HG03571 (cell line): ENCODE measurements around the gene ISOC2.

Experiments
- ATAC-seq: cut with Tn5 transposase; IDR thresholded peaks from one replicate; pipeline ENCODE4 v1.9.1; 2021; ENCODE audit not compliant: unreplicated experiment

The ISOC2 gene

DNA sequence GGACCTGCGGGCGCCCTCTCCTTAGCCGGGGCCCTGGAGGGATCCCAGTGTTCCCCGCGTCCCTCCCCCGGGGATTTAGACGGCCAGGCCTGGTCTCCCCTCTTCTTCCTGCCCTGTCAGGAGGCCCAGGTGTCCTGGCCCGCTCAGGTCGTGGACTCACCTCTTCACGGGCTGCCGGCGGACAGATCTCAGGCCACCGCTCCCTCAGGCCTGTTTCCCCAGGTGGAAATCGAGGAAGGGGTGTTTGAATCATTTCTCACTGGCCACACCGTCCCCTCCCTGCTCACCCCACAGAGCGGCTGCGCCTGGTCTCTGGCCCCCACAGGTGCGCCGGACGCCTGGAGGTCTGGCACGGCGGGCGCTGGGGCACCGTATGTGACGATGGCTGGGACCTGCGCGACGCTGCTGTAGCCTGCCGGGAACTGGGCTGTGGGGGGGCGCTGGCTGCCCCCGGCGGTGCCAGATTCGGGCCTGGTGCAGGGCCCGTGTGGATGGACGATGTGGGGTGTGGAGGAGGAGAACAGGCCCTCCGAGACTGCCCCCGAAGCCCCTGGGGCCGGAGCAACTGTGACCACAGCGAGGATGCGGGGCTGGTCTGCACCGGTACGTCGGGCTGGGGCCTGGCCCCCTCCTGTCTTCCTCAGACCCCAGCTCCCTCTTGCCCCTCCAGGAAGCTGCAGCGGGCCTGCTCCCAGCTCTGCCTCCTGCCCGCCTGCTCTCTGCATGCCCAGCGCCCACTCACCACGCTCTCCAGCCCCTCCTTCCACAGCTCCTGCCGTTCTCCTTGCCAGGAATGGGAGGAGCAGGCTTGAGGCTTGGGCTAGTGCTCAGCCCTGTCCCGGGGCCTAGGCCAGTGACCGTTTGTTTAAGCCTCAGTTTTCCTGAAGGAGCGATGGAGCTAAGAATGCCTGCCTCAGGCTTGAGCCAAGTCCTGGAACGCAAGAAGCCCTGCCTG lies 29.3 kb upstream of the ISOC2 start:
- no peak for ATAC-seq

DNA sequence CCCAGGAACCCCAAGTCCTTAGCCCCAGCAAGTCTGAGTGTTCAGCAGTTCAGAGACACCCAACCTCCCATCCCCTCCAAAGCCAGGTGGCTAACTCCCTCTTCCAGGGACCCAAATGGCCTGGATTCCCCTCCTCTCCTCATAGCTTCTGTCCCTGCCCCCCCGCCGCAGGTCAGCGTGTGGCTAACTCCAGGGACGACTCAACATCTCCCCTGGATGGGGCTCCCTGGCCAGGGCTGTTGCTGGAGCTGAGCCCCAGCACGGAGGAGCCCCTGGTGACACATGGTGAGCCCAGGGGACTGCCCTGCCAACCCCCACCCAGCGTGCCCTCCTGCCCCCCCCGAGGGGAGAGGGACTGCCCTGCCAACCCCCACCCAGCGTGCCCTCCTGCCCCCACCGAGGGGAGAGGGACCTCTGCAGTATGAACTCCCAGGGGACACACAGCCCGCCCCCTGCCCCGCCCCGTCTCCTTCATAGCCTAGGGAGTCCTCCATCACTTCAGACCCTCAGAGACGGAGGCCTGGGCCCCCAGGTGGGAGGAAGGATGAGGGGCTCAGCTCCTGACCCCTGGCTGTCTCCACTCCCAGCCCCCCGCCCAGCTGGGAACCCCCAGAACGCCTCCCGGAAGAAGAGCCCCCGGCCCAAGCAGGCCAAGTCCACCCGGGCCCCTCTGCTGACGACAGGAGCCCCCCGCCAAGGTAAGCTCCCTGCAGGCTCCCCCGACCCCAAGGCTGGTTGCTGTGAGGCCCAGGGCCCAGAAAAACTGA lies 28.5 kb upstream of the ISOC2 start:
- no peak for ATAC-seq

DNA sequence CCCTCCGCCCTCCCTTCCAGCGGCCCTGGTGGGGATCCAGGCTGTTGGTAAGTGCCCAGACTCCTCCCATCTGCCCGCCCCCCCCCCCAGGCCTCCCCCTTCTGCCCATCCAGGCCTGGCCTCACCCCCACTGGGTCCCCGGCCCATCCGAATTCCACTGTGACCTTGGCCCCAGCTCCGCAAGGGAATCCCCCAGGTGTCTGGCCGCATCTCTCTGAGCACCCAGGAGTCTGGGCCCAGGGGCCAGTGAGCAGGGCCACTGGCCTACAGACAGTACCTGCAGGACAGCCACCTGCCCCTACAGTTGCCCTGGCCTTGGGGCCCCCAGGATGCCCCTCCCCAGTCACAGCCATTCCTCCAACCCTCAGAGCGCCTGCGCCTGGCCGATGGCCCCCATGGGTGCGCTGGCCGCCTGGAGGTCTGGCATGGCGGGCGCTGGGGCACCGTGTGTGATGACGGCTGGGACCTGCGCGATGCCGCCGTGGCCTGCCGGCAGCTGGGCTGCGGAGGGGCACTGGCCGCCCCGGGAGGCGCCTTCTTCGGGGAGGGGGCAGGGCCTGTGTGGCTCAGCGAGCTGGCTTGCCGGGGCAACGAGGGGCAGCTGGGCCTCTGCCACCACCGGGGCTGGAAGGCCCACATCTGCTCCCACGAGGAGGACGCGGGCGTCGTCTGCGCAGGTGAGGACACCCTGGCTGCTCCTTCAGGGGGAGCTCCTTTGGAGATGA lies 27.7 kb upstream of the ISOC2 start:
- ATAC-seq, result no peak

GRCh38 chr19:55487924-55488687 lies 26.7 kb upstream of the ISOC2 start, which contains the start of gene SSC5D:
SSC5D (plus strand) TSS chr19:55488436; CDS start chr19:55488590, 154 bp downstream.
- no peak for ATAC-seq

DNA sequence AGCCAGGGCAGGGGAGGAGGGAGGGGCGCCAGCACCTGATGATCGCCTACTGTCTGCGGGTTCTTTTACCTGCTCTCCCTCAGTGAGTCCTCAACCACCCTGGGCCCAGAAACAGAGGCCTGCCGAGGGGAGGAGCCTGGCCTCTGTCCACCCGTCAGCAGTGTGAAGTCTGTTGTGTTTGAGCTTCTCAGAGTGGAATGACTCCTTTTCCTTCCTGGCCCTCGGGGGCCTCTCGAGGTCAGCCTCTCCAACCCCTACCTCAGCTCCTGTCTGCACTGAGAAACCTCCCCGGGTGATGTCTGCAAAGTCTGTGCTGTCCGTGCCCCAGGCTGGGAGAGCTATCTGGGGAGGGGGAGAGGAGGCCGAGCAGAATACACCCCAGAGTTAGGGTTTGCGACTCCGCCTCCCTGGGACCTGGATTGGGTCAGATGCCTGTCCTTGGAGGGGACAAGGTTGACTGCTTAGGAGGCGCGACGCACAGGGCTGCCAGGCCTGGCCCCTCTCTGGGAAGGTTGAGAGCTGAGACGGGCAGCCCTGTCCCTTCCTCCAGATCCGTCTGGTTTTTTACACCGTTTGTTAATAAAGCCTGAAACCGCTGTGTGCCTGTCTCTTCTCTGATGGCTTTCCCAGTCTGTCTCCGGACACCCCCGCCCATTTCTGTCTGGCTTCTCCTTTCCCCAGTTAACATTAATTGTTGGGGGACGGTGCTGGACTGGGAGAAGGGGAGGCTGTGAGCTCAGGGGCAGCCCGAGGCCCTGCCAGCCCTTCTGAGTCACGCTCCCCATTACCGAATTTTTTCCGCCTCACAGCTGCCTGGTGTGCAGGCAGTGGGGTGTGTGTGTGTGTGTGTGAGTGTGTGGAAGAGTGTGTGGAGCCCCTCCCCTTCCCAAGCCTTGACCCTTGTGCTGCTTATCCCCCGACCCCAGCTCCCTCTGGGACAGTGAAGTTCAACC lies 25.8 kb upstream of the ISOC2 start:
- ATAC-seq, result no peak

DNA sequence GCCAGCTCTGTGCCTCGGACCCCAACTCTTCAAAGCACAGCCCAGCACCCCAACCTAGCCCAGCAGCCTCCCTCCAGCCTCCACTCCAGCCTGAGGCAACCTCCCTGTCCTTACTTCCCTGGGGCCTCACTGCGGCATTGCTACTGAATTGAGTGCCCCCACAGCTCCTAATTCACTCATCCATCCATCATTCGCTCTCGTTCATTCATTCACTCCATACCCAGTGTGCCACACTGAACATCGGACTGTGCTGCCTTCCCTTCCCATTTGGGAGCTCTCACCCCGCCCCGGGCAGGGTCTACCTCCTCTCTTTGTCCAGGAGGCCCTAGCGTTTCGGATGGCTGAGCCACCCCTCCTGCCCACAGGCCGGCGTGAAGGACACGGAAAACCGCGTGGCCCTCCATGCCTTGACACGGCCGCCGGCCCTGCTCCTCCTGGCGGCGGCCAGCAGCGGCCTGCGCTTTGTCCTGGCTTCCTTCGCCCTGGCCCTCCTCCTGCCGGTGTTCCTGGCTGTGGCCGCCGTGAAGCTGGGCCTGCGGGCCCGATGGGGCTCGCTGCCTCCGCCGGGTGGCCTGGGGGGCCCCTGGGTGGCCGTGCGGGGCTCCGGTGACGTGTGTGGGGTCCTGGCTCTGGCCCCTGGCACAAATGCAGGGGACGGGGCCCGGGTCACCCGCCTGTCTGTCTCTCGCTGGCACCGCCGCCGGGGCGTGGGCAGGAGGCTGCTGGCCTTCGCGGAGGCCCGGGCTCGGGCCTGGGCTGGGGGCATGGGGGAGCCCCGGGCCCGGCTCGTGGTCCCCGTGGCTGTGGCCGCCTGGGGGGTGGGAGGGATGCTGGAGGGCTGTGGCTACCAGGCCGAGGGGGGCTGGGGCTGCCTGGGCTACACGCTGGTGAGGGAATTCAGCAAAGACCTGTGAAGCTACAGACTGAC lies 24.9 kb upstream of the ISOC2 start:
- ATAC-seq, result no peak

- no peak for ATAC-seq
Measured at GRCh38 chr19:55485439-55486011, 24.1 kb upstream of the ISOC2 start.

DNA sequence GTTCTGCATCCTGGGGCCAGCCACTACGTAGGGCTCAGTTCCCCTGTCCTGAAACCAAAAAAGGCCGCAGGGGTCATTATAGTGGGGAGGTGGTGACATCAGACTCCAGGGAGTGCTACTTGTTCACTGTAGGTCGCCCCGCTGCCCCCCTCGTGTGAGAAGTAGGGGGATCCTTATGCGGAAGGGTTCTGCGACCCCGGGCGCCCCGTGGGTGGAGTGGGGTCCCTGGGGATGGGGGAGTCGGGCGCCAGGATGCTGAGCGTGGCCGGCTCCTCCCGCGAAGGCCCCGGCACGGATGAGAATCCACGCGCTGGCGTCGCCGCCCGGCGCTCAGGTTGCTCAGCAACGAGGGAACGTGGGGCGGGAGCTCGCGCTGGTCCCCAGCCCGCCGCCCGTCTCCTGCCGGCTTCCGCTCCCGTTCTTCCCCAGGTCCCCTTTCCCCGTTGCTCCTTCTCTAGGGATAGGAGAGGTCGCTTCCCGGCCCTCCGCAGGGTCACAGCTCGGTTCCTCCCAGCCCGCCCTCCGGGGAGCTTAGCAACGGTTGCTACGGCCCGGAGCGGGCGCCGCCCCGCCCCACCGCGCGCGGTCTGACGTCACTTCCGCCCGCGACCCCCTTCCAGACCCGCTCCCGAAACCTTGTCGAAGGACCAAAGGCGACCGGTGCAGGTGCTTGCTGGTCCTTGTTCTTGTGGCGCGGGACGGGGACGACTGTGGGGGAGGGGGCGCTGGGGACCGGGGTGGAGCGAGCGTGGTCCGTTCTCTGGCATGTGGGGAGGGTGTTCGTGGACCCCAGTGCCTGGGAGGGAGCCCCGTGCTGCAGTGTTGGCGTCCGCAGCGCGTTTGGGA lies 23.4 kb upstream of the ISOC2 start, which contains the start of gene NAT14:
TSS of gene NAT14 (plus strand) at position 596 of the 846 bp plus-strand sequence. CDS start 521 bp downstream, outside the sequence.
- ATAC-seq, result no peak

GRCh38 chr19:55483706-55484592 lies 22.5 kb upstream of the ISOC2 start:
- no peak for ATAC-seq

DNA sequence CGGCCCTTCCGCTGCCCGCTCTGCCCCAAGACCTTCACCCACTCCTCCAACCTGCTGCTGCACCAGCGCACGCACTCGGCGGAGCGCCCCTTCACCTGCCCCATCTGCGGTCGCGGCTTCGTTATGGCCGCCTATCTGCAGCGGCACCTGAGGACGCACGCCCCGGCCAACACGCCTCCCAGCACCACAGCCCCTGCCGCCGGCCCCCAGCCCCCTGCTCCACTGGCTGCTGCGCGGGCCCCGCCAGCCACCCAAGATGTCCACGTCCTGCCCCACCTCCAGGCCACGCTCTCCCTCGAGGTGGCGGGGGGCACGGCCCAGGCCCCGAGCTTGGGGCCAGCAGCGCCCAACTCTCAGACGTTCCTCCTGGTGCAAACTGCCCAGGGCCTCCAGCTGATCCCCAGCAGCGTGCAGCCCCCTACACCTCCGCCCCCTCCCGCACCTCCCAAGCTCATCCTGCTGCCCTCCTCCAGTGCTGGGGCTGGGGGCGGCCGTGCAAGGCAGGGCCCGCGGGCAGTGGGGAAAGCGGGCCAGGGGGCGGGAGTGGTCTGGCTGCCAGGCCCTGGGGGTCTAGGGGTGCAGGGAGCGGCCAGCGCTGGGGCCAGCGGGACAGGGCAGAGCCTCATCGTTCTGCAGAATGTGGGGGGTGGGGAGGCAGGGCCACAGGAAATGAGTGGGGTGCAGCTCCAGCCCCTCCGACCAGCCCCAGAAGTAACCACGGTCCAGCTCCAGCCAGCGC lies 21.7 kb upstream of the ISOC2 start:
- ATAC-seq, result no peak

- ATAC-seq, result no peak
Measured at GRCh38 chr19:55482156-55482961, 20.9 kb upstream of the ISOC2 start.

GRCh38 chr19:55481794-55482155 lies 20.3 kb upstream of the ISOC2 start:
- ATAC-seq, result no peak

DNA sequence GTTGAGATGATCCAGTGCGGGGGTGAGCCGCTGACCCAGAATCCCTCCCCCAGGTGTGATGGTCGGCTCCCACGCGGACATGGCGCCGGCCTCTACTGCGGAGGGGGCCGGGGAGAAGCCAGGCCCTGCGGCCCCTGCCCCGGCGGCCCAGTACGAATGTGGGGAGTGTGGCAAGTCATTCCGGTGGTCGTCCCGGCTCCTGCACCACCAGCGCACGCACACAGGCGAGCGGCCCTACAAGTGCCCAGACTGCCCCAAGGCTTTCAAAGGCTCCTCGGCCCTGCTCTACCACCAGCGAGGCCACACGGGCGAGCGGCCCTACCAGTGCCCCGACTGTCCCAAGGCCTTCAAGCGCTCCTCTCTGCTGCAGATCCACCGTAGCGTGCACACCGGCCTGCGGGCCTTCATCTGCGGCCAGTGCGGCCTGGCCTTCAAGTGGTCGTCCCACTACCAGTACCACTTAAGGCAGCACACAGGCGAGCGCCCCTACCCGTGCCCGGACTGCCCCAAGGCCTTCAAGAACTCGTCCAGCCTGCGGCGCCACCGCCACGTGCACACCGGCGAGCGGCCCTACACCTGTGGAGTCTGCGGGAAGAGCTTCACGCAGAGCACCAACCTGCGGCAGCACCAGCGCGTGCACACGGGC lies 19.8 kb upstream of the ISOC2 start:
- ATAC-seq, result no peak
